NK-92 treated with Interleukin-12 subunit alpha and Interleukin-12 subunit beta, amount 100 ng/mL, for 24 hours (cell line): ENCODE measurements around the gene HES3.

ENCODE experiments used
- DNase-seq: peaks from one replicate; lab custom pipeline; 2025; lab: John Stamatoyannopoulos, UW

The HES3 gene

DNA sequence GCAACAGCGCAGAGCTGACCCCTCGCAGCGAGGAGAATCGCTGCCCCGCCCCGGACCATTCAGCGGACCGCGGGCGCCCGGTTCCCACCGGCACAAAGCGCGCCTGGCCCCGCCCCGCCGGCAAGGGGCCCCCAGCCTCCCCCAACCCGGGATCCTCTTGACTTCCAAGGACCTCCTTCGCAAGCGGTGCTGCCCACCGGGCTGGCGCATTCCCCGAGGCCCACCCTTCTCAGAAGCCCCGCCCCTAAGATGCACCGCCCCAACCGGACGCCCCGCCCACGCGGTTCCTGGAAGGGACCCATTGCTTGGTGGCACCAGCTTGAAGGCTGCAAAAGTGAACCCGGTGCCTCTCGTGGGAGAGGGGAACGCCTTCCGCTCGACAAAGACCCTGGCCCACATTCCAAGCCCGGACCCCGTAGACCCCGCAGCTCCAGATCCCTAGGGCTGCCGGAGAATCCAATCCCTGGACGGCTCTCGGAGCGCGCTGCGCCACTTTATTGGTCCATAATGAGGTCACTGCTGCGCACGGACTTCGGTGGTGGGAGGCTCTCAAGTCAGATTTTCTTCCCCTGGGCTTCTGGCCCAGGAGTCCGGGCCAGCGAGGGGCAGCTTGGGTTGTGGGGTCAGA lies 2.0 kb downstream of the HES3 start:
- no peak for DNase-seq

DNA sequence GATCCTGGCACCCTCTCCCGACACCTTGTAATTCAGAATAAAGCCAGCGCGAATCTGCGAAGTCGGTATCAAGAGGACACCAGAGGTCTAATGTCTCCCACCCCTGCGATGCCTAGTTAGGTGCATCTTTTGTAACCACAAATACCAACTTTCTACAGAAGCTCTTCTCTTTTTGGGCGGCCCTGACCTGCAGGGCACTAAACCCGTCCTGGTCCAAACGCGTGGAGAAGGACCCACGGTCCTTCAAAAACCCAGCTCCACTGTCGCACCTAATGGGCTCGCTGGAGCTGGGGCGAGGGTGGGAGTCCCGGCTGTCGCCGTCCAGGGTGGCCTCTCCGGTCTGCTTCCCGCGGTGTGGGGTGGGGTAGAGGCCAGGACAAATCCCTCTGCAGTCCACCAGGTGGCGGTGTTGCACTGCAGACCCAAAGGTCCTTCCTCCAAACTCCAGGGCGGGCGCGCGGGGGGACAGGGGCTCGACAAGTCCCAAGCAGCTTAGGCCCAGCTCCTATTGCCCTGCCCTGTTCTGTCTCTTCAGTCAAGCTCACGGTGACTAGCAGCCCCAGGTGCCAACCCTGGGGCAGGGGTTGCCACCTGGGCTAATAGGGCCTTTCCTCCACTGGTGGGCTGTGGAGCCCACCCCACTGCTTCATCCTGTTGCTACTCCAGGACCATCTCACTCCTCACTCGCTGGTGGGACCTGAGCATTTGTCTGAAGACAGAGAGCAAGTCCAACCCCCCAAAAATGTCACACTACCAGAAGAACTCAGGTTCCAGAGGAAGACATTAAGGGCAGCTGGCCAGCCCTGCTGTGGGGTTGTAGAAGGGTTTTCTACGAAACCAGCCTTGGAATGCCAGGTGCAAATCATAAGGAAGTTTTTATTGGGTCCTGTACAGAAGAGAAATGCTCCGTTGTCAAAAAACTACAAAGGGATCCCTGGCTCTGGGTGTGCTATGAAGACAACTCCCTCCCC lies 2.8 kb downstream of the HES3 start:
- peak; percentile 42 for DNase-seq

DNA sequence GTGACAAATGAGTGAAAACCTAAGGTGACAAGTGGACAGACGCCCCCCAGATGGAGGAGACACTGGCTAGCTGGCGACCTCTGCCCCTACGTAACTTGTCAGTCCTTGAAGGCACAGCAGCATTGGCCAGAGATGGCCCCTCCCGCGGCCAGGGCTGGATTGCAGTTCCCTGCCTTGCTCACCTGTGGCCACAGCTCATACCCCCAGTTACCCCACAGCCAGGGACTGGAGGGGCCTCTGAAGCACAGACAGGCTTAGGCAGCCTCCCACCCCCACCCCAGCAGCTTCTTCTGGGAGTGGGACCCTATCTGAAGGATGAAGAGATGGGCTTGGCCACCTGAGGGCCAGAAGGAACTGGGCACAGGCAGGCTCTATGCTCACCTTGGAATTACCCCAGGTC lies 3.7 kb downstream of the HES3 start:
- DNase-seq: no peak

DNA sequence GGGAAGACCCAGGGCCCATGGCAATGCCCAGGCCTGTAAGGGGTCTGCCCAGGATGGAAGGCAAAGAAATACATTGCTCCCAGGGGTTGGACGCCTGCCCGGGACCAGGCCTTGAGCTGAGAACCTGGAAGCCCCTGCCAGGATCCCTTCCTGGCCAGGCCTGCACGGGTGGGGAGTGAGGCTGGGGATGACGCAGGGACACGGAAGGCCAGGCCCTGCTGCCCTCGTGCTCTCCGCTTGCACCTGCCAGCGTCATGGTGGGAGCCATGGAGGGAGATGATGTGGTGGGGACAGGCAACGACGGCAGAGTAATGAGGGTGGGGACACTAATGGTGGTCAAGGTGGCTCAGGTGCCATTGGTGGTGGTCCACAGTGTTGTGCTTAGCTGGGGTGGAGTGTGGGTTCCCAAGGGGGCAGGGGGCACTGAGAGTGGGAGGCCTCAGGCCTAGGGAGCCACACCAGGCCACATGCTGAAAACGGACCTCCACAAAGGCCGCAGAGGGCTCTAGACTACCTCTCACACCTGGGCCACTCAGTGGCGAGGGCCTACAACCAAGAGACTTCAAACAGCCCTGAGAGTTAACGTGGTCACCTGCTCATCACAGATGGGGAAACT lies 4.3 kb downstream of the HES3 start:
- no peak for DNase-seq

DNA sequence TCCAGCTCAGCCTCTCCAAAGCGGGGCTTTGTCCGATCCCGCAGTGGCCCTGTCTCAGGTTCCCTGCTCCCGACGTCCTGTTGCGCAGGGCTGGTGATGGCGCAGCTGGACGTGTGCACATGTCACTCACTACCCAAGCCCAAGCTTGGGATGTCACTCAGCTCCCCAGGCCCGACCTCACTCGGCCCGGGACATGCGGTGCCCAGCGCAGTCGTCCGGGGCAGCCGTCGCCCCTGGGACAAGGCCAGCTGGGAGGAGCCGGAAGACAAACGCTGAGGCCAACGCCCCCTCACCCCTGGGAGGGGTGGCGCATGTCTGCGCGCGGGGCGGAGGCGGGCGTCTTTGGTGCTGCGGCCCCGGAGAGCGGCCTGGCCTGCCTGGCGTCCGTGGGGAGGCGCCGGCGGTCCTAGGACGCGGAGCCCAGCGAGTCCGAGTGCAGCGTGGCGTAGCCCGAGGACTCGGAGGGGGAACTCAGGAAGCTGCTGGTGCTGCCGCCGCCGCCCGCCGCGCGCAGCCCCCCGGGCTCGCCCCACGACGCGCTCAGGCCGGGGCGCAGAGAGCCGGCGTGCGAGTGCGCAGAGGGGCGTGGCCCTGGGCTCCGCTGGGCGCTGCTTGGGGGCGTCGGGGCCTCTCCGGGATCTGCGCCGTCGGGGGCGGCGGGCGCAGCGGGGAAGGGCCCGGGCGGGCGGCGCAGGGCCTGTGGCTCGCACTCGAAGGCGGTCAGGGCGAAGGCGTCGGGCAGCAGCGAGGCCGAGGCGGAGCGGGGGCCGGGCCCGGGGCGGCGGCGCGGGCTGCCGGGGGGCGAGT lies 5.2 kb downstream of the HES3 start:
- DNase-seq: no peak

DNA sequence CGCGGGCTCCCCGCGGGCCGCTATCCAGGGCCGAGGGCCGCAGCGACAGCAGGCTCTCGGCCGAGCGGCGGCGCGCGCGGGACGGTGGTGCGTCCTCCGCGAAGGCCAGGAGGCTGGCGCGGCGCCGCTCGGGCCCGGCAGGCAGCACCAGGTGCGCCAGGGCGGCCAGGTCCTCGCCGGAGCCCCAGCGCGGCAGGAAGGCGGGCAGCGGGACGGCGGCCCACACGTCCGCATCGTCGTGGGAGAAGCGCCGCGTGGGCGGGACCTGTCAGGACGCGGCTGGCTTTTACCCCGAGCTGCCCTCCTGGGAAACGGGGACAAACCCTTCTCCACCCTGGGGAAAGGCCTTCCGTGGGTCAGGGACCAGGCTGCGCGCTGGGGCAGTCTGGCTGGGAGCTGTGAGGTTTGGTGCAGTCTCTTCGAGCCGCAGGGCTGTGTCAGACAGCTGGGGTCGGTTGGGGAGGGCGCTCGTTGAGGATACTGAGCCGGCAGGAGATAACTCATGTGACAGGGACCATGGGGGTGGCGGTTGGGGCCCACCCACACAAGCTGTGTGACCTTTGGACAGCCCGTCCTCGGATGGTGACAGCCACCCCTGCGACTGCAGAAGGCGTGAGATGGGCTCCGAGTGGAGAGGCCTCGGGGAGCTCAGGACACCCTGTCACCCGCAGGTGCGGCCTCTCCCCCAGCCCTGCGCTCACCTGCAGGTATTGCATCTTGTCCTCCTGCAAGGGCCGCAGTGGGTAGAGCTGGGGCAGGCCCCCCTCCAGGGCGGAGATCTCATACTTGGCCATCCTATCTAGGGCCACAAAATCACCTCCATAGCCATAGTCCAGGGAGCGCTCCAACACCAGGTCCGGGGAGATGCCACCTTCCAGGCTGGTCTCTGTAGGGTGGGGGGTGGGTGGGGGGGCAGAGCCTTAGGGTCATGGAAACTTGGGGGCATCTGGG lies 6.0 kb downstream of the HES3 start:
- DNase-seq: no peak

DNA sequence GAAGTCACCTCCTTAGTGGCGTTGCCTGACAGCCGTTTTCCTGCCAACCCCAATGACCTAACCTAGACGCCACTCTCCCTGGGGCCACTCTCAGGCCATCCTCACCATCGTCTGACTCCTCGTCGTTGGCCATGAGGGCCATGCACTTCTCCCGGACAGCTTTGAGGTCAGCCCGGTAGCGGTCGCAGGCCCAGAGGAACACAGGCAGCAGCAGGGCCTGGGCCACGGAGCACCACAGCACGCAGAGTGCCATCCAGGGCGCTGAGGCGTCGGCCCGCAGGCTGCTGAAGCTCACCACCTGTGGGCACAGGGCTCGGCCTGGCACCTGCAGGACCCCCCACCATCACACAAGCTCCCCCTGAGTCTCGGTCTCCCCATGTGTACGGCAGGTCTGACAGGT lies 7.3 kb downstream of the HES3 start:
- no peak for DNase-seq

DNA sequence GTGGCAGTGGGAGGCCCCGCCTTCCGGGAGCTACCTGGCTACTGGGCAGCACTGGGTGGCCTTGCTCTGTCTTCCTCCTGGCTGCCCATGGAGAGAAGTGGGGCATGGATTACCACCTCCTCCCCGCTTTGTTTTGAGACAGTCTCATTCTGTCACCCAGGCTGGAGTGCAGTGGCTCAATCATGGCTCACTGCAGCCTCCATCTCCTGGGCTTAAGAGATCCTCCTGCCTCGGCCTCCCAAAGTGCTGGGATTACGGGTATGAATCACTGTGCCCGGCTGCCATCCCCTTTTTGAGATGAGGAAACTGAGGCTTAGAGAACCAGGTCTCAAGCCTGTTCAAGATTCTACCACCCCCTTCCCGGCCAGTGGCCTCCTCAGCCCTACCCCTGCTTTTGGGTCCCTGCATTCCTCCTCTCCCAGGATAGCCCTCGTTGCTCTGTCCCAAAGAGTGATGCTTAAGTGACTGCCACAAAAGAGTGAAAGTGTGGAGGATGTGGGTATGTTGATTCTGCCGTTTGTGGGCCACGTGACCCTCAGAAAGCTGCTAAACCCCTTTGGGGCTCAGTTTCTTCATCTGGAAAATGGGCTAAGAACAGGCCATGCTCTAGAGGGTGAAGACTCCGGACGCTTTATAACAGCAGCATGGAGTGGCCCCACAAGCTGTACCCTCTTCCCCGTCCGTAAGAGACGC lies 7.8 kb downstream of the HES3 start:
- DNase-seq: no peak

DNA sequence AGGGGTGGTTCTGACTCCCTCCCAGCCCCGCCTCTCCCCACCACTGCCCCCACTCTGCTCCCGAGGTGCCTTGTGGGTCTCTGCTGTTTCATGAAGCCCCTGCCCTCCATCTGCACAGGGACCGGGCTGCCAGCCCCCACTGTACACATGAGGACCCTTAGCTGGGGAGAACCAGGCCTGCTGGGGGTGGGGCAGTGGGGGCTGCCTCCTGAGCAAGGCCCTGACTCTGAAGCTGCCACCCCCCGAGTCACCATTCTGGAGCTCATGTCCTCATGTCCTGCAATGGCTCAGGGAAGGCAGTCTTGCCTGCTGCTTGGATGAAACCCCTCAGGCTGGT lies 8.4 kb downstream of the HES3 start:
- no peak for DNase-seq

DNA sequence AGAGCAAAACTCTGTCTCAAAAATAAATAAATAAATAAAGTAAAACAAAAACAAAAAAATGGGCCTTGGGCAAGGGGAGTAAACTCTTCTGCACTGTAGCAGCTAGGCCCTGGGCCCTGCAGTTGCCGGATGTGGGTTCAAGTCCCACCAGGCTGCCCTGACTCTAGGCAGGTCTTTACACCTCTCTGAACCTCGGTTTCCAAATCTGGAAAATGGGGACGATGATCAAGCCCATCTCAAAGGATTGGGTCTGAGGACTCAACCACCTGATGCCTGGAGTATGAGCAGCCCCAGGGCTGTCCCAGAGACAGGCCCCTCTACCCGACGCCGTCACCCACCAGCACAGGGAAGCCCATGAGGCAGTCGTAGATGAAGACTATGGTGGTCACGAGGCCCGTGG lies 9.4 kb downstream of the HES3 start:
- no peak for DNase-seq

DNA sequence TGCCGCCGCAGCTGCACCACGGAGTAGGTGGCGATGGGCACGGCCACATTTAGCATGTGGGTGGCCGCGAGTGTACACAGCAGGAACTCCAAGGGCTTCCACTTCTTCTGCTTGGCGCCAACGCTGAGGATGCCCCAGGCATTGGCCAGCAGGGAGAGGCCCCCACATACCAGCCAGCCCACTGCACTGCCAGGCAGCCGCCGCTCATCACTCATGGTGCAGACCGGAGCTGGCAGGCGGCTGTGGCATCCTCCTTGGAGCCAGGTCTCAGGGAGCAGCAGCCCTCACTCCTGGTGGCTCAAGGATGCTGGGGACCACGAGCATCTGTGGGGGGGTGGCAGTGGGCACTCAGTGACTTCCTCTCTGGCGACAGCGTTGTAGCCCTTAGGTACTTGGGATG lies 10.7 kb downstream of the HES3 start:
- DNase-seq: no peak

DNA sequence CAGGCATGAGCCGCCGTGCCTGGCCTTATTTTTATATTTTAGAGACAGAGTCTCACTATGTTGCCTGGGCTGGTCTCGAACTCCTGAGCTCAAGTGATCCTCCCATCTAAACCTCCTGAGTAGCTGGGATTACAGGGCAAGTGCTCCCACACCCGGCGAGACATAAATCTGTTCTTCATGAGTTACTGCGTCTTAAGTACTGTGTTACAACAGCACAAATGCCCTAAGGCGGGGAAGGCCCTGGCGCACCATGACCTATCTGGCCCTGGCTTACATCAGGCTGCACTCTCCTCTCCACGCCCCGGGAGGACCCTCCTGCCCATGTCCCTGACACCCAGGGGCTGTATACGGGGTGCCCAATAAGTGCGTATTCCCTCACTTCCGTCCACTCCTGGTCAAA lies 12.7 kb downstream of the HES3 start:
- no peak for DNase-seq

DNA sequence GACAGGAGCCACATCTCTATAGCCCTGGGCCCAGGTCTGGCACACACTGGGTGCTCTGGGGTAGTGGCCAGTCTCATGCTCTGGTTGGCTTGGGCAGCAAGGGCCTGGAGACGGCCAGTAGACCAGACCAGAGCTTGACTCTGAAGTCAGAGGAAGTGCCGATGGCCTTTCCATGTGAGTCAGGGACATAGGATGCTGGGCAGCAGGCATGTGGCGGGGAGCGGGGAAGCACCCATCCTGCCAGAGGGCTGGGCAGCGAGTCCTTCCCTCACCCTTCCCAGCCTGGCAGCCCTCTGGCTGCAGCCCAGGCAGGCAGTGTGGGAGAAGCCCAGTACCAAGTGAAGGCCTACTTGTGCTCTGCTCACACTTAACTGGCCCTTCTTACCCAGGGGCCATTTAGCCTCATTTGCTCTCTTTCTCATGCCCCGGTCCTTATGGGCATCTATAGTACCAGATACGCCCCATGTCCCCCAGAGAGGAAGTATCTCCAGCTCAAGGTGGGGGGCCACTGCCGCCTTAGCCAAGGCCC lies 13.6 kb downstream of the HES3 start:
- DNase-seq: no peak

DNA sequence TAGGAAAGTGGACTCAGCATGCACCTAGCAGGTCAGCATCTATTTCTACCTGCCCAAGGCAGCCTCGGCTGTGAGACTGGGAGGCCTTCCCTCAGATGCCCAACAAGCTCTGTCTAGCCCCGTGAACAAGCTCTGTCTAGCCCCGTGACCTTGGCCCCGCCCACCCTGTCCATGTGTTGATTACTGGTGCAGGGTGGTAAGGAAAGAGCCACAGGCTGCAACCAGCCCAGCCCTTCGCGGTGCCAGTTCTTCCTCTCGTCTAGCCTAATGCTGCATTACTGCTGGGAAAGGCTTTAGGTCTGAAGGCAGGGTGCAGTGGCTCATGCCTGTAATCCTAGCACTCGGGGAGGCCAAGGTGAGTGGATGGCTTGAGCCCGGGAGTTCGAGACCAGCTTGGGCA lies 14.7 kb downstream of the HES3 start:
- DNase-seq: no peak

DNA sequence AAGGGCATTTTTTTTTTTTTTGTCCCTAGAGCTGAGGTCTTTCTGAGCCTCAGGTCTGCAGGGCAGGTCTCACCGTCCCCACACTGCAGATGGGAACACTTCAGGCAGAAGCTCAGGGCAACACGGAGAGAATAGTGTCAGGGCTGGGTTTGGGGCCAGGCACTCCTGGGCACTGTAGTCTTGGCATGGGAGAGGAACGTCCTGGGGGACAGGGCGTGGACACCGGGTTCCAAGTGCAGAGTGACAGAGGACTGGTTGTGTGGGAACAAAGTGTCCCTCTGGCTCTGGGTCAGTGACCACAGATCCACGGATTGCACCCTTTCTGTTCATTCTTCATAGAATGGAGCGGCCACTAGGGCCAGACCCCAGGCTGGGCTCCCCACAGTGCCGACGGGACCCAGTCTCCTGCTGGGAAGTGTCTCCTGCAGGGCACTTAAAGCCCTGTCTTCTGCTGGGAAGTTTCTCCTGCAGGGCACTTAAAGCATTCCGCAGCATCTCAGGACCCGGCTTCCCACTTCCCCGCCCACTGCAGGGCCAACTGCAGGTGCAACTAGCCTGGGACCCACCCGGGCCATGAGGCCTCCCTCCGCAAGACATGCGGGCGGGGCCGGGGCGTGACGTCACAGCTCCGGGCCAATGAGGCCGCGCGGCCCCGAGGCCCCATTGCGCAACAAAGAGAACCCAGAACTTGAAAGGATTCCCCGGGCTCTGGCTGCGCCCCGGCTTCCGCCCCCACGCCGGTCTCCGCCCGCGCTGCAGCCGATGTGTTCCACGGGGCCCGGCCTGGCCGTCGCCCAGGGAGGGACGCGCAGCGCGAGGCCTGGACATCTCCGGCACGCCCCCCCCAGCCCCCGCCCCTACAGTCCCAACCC lies 15.7 kb downstream of the HES3 start:
- no peak for DNase-seq

DNA sequence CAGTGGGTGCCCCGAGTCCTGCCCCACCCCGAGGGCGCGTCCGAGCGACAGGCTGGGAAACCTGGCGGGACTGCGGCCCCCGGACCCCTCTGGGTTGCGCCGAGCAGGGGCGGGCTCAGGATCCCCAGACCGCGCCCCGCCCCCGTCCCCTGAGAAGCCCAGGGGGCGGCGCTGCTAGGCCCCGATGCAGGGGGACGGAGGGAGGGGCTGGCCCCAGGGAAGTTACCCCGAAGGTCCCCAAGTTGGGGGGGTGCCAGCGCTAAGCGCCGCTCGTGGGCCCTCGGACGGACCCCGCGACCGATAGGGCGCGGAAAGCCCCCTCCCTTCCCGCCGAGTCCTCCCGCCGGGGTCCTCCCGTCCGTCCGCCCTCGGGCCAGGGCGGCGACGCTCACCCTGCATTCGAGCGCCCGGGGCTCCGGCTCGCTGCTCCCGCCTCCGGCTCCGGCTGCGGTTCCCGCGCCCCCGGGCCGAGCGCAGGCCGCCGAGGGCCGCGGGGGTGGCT lies 16.5 kb downstream of the HES3 start:
- no peak for DNase-seq

DNA sequence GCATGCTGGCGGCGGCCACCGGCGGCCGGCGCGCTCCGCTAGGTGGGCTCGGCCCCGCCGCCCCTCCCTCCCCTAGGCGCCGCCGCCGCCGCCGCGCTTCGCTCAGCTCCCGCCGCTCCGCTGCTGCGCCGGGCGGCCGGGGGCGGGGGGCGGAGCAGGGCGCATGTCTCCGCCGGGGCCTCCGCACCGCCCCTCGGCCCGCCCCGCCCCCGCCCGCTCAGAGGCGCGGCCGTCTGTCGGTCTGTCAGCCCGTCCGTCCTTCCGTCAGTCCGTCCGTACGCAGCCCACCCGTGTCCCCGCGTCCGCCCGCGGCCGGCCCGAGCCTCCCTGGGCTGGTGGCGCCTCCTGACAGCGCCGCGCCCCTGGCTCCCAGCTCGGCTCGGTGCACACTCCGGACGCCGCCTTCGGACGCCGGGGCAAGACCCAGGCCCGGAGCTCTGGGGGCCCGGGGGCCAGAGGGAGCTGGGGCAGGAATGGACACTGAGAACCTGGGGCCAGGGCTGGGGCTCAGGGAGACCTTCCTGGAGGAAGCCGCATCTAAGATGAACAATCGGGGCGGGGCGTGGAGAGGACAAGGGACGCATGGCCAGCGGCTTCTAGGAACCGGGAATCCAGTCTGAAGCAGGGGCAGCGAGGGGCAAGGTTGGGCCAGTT lies 17.1 kb downstream of the HES3 start, which contains the start of gene GPR153:
GPR153 (minus strand) TSS at position 138 of the 654 bp plus-strand sequence. CDS start 6,193 bp downstream, outside the sequence.
- DNase-seq: no peak

DNA sequence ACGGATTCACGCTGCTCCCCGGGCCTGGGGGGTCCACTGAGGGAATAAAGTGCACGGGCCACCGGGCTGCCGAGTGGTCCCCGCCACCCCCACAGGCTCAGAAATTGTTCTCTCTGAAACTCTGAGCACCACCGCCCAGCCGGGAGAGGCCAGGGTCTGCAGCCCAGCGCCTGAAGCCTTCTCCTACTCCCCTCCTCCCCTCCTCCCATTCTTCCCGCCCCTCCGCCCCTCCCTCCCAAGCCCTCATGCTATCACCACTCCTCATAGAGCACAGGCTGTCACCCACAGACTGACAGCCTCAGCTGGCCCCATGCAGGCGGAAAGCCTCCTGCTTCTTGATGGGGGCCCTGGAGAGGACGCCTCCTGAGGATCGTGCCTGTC lies 17.6 kb downstream of the HES3 start:
- DNase-seq: no peak
